GM18498 (cell line): Measurements from ENCODE around the gene GNG4.
"Not testable (repeated sequence)": the region's sequence is repeated elsewhere in the genome, so short reads cannot be mapped to it uniquely, and the experiment has no call there.

Experiments
- ATAC-seq: cut with Tn5 transposase; IDR thresholded peaks from one replicate; pipeline ENCODE4 v1.9.1; 2021; ENCODE audit warnings: mild to moderate bottlenecking, moderate library complexity; ENCODE audit not compliant: unreplicated experiment

The GNG4 gene

DNA sequence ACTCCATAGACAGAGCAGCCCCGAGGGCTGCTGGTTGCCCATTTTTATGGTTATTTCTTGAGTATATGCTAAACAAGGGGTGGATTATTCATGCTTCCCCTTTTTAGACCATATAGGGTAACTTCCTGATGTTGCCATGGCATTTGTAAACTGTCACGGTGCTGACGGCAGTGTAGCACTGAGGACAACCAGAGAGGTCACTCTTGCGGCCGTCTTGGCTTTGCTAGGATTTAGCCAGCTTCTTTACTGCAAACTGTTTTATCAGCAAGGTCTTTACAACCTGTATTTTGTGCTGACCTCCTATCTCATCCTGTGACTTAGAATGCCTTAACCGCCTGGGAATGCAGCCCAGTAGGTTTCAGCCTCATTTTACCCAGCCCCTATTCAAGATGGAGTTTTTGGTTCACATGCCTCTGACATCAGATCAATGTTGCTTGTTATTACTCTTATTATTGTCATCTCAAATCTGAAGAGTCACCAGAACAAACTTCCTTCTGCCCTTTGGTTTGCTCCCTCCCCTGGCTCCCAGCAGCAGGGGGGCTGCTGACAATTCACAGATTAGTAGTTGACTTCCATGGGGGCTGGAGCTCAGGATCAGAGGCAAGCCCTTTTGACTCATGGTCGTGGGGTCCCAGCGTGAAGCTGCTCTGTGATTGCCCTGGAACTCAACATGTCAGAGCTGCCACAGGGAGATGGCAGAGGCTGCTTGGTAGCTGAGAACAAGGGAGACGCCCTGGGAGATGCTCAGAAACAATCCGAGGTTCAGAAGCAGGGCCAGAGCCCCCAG lies 103.0 kb downstream of the GNG4 start:
- ATAC-seq: not testable (repeated sequence)

DNA sequence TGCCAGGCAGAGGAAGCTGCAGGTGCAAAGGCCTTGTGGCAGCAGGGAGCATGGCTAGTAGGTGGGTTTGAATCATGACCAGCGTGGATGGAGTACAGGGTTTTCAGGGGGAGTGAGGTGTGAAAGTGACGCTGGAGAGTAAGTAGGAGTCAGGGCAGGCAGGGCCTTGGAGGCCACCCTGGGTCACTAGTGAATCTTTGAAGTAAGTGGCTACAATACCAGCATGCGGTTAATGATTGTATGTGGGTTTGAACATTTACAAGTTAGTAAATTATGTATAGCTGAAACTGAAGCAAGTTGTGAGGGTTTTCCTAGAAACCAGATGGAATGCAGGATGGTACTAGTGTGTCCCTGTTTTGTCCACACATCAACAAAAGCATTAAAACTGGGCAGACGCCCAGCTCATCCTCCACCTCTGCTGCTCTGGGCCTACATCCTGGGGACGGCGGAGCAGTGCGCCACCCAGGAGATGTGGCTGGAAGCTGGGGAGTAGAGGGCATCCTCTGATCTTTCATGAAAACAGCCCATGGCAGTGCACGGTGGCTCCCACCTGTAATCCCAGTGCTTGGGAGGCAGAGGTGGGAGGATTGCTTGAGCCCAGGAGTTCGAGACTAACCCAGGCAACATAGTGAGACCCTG lies 104.2 kb downstream of the GNG4 start:
- no peak for ATAC-seq

DNA sequence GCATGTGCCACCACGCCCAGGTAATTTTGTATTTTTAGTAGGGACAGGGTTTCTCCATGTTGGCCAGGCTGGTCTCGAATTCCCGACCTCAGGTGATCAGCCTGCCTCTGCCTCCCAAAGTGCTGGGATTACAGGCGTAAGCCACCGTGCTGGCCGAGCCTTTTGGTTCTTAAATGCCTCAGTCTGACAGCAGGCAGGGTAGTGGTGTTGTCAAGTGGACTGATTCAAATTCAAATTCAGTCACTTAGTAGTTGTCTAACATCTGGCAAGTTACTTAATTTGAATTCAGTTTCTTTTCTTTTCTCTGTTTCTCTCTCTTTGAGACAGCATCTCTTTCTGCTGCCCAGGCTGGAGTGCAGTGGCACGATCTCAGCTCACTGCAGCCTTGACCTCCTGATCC lies 106.7 kb downstream of the GNG4 start:
- not testable (repeated sequence) for ATAC-seq

DNA sequence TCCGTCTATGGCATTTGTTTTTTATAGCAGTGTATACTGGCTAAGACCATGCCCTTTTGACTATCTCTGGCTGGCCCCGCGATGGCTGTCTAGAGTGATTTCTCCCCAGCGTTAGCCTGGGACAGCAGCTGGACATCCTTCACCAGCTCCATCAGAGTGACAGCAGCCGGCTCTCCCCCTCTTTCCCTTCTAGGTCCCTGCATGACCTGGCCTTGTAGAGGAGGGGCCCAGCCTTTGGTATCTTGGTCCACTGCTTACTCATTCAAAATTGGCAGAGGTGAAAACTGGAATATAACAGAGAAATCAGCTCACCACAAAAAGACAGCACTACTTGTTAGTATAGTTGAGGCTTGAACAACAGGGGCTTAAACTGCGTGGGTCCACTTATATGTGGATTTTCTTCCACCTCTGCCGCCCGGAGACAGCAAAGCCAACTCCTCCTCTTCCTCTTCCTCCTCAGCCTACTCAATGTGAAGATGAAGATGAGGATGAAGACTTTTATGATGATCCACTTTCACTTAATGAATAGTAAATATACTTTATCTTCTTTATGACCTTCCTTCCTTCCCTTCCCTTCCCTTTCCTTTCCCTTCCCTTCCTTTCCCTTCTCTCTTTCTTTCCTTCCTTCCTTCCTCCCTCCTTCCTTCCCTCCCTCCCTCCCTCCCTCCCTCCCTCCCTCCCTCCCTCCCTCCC lies 116.0 kb downstream of the GNG4 start:
- ATAC-seq: no peak

DNA sequence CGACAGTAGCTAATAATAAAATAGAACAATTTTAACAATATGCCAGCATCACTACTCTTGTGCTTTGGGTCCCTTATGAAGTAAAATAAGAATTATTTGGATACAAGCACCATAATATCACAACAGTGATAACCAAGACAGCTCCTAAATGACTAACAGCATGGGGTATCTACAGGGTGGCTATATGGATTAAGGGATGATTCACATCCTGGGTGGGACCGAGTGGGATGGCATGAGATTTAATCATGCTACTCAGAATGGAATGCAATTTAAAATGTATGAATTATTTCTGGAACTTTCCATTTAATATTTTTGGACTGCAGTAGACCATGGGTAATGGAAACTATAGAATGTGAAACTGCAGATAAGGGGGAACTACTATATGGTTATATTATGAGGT lies 117.2 kb downstream of the GNG4 start:
- no peak for ATAC-seq

DNA sequence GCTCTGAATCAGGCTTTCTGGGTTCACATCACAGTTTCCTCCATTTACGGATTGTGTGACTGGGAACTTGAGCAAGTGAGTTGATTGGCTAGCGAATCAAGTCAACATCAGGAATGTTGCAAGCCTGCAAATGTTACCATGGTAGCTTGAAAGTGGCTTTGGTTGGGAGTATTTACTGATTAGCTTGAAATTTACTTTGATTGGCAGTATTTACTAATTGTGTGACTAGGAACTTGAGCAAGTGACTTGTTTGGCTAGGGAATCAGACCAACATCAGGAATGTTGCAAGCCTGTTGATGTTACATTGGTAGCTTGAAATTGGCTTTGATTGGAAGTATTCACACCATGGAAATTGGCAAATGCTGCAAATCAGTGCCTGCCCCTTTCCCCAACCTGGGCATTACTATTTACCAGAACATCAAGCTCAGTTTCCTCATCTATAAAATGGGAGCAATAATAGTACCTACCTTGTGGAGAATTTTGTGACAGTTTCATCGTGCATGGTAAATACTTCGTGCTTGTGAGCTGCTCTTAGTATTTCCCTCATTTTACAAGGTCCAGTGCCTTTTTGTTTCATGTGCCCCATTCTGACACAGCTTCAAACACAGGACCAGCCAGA lies 122.3 kb downstream of the GNG4 start:
- no peak for ATAC-seq

DNA sequence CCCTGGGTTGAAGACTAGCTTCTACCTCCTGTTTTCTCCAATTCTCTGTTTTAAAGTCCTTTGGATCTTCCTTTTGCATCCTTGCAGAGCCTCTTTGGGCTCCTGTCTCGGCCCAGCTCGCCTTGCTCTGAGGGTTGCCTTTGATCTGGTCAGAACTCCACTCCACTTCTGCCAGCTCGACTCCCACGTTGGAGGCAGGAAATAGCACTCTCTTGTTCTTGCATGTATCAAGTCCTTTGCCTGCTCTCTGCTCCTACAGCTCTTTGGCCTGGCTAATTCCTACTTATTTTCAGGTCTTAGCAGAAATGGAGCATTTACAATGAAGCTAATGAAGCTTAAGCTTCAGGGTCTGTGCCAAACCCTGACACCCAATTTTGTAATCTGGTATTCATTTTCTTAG lies 124.3 kb downstream of the GNG4 start:
- ATAC-seq: no peak

DNA sequence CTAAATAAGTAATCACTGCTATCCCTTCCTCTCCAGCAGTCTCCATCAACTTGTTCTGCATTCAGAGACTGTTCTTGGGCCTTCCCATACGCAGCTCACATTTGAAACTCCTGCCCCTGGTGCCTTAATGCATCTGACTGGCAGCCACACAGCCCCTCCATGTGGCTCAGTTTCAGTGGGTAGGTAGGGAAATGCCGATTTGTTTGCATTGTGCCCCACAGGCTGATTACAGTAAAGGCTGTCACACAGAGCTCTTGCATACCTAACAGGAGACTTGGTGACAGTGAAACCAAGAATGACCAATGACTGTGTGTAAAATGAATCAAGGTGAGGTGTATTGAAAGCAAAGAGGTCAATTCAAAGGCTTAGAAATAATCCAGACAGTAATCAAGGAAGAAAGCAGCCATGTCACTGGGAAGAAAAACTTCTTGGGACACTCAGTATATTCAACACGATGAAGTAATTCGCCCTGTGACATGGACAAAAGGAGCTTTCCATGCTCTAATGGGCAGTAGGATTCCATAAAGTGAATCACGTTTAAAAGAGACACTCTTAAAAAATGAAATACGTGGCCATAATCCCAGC lies 132.6 kb downstream of the GNG4 start:
- no peak for ATAC-seq

DNA sequence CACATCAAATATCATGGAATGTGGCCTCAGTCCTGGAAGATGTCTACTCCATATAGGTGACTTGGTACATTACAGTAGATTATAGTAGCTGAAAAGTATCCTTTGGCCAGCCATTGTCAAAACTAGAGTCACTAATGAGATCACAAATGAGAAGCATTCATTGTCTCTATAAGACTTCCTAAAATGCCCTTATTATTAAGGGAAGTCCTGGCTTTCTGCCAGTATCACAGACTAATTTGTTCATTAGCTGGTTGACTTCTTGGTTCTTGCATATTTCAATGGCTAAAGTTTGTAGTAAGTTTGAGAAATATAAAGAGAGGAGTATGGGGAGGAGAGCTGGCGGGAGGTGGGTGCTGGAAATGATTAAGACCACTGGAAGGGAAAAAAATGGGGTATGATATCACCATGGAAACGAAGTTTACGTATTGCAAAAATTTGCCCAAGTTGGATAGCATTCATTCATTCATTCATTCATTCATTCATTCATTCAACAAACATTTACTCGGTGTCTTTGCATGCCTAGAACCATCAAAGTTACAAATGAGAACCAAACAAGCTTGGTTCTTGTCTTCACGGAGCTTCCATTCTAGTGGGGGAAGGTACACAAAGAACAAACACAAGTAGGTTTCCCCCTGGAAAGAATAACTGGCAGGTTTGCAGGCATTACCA lies 133.6 kb downstream of the GNG4 start:
- ATAC-seq: no peak

DNA sequence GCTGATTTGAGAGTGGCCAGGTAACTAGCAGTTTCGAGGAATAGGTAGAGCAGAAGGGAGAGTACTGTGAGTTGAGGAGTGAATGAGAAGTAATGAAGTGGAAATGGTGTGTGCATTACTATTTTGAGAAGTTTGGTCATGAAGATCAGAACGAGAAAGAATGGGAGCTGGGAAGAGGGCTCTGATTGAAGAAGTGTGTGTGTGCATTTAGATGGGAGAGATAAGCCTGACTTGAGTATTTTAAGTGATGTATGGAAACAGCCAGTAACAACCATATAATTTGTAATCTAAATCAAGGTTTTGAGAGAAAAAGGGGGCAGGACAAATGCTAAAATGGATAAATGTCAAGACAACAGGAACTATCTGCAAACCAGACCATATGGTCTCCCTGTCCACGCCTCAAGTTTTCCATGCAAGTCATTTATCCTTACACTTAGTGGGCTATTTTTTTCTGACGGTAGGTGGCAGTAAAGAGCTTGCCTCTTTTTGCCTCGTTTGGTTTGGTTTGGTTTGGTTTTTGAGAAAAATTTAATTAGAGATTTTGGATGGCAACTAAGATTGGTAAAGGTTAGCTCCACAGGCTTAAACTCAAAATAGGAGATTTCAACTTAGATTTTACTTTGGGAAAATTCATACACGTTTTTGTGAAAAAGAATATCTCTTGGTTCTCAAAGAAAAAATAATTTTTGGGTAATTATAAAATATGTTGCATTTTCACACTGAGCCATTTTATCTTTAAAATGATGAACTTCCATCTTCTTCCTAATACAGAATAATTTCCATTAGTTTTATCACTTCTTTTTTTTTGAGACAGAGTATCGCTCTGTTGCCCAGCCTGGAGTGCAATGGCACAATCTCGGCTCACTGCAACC lies 135.9 kb downstream of the GNG4 start:
- no peak for ATAC-seq

DNA sequence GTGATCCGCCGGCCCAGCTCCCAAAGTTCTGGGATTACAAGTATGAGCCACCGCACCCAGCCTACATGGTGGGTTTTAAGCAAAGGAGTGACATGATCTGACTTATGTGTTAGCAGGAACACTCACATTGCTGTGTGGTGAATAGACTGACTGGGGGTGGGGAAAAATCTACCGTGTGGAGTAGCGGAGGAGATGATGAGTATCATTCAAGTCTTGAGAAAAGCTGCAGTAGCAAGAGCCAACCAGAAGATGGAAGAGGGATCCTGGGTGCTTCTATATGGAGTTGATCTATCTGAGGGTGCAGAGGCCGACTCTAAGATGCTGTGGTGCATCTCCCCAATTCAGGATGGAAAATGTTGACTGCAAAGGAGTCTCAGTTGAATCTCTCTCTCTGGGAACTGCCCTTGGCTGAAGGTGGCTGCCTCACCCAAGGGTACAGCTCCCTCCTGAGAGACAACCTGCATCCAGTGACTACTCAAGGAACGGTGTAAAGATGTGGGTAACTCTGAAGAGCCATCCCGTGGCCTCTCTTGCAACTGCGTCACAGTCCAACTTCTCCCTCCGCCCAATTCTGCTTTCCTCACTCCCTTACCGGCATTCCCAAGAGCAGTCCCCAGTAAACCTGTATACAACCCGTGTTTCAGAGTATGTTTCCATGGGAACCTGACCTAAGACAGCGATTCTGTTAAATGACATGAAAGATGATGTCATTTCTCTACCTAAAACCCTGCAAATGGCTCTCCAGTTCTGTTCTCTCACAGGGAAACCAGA lies 137.9 kb downstream of the GNG4 start:
- ATAC-seq: no peak

DNA sequence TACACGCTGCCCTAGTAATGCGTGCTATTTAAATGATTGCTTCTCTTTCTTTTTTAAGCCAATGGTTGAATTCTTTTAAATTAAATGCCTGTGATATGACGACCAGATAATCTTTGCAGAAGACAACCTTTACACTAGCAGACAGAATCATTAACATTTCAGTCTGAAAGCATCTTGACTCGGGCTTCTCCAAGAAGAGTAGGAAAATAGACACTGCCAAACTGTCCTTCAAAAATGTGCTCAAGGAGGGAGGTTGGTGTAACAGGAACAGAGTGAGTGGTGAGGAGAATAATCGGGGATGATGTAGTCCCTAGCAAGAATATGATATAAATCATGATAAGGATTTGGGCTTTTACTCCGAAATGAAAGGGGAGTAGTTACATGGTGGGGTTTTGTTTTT lies 138.8 kb downstream of the GNG4 start:
- no peak for ATAC-seq

DNA sequence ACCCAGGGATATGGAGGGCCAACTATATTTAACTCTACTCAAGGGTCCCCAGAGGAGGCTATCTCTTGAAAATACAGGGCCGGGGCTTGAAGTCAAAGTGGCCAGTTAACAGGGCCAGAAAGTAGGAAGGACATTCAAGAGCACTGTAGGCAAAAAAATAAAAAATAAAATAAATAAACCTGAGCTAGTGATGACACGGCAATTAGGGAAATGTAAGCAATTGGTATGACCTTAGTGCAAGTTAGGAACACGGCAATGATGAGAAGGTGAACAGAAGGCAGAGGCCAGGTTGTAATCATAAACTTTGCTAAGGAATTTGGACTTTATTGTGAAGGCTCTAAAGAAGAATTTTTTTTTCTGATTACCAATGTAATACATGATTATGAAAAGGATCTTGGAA lies 142.0 kb downstream of the GNG4 start:
- ATAC-seq: no peak

DNA sequence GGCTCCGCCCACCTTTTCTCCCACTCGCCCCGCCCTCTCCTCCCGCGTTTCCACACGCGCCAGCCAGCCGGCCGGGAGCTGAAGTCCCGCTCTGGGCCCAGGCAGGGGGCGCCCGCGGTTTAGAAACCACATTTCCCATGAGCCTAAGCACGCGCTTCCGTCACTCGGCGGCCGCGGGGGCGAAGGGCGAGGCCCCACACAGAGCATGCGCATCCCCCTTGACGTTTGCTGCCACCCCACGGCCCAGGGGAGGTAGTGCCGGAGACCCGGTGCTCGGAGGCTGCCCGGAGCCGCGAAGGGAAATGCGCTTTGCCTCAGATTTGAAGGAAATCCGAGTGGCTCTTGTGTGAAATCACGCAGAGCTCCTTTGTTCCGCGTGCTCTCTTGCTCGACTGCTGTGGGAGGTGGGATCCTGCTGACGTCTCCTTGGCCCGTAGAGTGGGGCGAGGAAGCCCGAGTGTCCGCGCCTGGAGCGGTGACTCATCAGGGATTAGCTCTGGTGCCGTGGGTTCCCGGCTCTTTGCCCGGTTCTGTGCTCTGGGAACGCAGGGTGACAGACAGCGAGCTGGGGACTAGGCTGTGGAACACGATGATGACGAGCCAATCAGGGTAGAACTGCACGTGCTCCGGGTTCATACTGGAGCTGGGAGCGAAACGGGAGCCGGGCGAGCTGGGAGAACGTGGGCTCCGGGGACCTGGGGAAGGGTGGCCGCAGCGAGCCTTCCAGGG lies 144.9 kb downstream of the GNG4 start:
- ATAC-seq: peak; percentile 82

DNA sequence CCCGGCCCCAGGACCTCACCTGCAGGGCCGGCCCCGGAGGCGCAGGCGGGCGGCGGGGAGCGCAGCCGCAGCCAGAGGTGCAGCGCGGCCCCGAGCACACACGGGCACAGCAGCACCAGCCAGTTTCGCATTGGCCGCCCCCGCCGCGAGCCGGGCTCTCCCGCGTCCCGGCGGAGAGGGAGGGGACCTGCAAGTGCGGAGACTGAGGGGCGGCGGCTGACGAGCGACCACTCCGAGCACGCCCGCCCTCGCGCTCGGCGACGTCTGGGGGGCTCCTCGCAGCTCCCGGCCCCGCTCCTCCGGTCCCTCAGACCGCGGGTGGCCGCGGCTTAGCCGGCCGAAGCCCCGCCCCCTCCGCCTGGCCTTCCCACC lies 145.5 kb downstream of the GNG4 start, which contains the start of gene B3GALNT2:
B3GALNT2 (minus strand) TSS at position 331 of the 372 bp plus-strand sequence; CDS start at position 131, 200 bp downstream.
- ATAC-seq: peak; percentile 56

DNA sequence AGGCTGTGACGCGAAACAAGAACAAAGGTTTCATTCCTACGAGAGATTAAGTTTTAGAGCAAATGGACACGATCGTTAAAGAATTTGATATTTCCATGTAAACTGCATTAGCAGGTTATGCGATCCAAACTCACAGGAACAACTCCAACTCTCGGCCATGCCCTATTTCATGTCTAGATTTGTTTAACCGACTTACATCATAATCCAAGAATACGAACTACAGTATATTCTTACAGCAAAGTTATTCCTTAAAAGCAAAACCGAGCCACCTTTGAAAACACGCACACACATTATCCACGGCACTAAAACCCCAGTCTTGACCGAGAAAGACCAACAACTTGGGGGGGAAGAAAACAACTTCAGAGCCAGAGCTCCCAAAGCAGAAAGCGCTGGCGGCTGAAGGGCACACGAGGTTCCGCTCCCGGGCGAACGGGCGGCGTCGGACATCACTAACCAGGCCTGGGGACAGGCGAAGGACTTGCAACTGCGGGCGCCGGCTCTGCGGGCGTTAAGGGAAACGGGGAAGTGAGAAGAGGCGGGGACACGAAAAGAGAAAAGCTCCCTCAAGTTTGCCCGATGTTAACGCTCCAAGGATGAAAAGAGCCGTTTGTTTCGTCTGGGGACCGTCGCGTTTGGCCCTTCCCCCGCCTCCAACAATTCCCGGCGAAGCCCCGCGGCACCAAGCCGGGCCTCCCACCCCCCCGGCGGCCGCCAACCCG lies 146.0 kb downstream of the GNG4 start:
- ATAC-seq: peak; percentile 6

DNA sequence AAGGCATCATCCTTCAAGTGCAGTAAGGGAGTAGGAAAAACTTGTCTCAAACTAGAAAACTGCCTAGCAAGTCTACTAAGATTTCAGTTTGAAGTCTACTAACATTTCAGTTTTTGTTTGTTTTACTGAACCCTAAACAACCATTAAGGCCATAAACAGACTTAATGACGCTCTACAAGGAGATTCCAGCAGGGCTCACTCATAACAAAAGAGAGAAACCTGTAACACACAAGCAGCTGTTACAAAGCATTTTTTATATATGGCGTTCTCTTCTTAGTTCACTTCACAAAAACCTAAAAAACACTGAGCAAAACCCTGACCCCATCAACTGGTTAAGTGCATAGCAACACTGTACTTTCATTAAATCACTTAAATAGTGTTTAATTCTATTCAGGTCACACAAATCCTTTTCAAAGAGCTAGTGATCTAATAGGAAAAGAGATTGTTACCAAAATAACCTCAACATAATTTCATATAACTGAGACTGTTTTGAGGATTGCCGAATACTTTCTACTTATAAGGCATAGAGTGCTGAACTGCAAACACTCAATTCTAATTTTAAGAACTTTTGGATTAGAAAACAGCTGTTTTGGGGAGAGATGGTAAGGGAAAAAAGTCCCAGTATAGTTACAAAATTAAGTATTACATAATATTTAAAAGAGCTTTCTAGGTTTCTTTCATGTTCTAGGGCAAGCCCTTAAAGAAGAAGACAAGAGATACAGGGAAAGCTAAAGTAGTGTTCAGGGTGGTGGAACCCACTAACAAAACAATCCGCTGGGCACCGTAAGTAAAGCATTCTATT lies 146.8 kb downstream of the GNG4 start:
- ATAC-seq: no peak
